ENCODE measurements around the gene GCG.

GCG gene

GRCh38 chr2:162099836-162100235, 52.2 kb downstream of the GCG start:
- DNase-seq (ENCODE audit: low spot score): no peak

Data from CD4-positive, alpha-beta T cell treated with Interleukin-6 at 100 ng/mL for 8 hours (primary cell).